Keratinocyte (primary cell): ENCODE measurements around the gene CHGA.

ENCODE experiments used
- EZH2 ChIP-seq: IDR thresholded peaks from one replicate; pipeline ENCODE4 v1.6.1; 2012; ENCODE audit warnings: inconsistent platforms, mild to moderate bottlenecking, low read length, moderate library complexity
- TF ChIP-seq, protein P1 (sequence below), 3 experiments: IDR thresholded peaks in 1 of 3; conservative IDR thresholded peaks in 1 of 3; optimal IDR thresholded peaks in 1 of 3; 2 replicates in 2 of 3; 3 replicates in 1 of 3; pipeline versions ENCODE3 to v1.5.1; 2011; ENCODE audit warnings: low read length in 3 of 3, mild to moderate bottlenecking in 3 of 3, moderate library complexity in 2 of 3, control low read depth in 1 of 3, inconsistent platforms in 1 of 3; ENCODE audit not compliant: insufficient read depth in 2 of 3; ENCODE audit errors: extremely low read depth in 1 of 3

DNA sequence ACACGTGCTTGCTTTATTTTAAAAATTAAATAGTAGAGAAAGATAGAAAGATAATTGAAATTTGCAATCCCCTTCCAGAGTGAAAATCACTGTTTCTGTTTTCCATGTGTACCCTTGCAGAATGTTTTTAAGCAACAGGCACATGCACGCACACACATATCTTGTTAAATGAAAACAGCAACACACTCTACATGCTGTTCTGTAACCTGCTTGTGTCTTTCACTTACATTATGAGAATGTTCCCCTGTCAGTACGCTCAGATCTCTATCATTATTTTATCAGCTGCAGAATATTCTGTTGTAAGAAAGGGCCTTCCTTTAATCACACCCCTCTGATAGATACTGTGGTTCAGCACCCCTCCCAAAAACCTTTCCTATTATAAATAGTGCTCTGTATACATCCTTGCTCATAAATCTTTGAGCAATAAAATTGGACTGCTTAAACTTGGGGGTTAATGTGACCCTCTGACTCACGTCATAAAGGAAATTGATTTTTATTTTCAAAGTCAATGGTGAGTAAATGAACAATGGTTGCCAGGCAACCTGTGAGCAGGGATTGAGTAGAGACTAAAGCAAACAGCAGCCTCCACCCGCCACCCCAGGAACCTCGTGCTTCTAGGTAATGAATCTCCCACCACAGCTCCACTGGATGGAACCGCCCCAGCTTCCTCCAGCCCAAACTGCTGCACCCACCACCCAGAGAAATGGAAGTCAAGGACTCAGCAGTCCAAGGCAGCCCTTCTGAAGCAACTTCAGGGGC lies 31.9 kb upstream of the CHGA start:
- TF ChIP-seq, protein P1, sequence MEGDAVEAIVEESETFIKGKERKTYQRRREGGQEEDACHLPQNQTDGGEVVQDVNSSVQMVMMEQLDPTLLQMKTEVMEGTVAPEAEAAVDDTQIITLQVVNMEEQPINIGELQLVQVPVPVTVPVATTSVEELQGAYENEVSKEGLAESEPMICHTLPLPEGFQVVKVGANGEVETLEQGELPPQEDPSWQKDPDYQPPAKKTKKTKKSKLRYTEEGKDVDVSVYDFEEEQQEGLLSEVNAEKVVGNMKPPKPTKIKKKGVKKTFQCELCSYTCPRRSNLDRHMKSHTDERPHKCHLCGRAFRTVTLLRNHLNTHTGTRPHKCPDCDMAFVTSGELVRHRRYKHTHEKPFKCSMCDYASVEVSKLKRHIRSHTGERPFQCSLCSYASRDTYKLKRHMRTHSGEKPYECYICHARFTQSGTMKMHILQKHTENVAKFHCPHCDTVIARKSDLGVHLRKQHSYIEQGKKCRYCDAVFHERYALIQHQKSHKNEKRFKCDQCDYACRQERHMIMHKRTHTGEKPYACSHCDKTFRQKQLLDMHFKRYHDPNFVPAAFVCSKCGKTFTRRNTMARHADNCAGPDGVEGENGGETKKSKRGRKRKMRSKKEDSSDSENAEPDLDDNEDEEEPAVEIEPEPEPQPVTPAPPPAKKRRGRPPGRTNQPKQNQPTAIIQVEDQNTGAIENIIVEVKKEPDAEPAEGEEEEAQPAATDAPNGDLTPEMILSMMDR (optimal IDR thresholded peaks at IDR 0.05 in 1 of 3, IDR thresholded peaks at IDR 0.05 in 1 of 3, conservative IDR thresholded peaks at IDR 0.05 in 1 of 3; ENCODE audit: extremely low read depth in 1 of 3, insufficient read depth in 2 of 3, low read length in 3 of 3) = no peak
- no peak for TF ChIP-seq EZH2
